ENCODE measurements around the gene SRSF11.

GRCh38 chr1:70211541-70211940 is 9.6 kb upstream of the SRSF11 start:
- TF ChIP-seq POLR2AphosphoS5 (IDR thresholded peaks at IDR 0.05; ENCODE audit: low read depth, low read length): no peak
- no peak for TF ChIP-seq SIN3A (IDR thresholded peaks at IDR 0.05; ENCODE audit: borderline replicate concordance, insufficient read depth, low read length)
- no peak for TF ChIP-seq REST (IDR thresholded peaks at IDR 0.05; ENCODE audit: insufficient read depth in 1 of 2, low read depth in 2 of 2, low read length in 2 of 2)
- no peak for TF ChIP-seq TAF1 (IDR thresholded peaks at IDR 0.05; ENCODE audit: borderline replicate concordance, insufficient read depth, low read length)
